Stimulated activated CD4-positive, alpha-beta T cell treated with anti-CD3 and anti-CD28 coated beads, Interleukin-4, amount 100 ng/mL, for 4 hours (primary cell): ENCODE measurements around the gene P2RX3.
"Not testable (repeated sequence)": the region's sequence is repeated elsewhere in the genome, so short reads cannot be mapped to it uniquely, and the experiment has no call there.

Experiments used
- DNase-seq, 2 experiments: peaks; one replicate each; pipeline ENCODE4 v3.0.0-alpha.2; 2020

P2RX3 gene

DNA sequence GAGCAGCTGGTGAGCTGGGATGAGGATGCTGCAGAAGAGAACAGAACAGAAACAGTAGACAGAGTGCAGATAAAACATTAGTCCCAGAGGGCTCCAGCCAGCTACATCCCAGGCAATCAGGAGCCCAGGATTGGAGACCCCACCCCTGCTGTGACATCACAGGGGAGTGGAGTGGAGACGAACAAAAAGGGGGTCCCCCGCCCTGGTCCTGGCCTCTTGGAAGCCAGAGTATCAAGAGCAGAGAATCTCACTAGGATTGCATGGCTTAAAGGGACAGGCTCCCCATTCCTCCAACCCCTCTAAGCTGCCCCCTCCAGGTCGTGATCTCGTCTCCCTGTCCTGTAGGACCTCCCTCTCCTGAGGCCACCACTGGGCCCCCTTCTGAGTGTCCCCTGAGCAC lies at the start of gene P2RX3:
Gene P2RX3 (plus strand): TSS at position 211 of the 400 bp plus-strand sequence. CDS start 199 bp downstream, outside the sequence.
- no peak for DNase-seq

DNA sequence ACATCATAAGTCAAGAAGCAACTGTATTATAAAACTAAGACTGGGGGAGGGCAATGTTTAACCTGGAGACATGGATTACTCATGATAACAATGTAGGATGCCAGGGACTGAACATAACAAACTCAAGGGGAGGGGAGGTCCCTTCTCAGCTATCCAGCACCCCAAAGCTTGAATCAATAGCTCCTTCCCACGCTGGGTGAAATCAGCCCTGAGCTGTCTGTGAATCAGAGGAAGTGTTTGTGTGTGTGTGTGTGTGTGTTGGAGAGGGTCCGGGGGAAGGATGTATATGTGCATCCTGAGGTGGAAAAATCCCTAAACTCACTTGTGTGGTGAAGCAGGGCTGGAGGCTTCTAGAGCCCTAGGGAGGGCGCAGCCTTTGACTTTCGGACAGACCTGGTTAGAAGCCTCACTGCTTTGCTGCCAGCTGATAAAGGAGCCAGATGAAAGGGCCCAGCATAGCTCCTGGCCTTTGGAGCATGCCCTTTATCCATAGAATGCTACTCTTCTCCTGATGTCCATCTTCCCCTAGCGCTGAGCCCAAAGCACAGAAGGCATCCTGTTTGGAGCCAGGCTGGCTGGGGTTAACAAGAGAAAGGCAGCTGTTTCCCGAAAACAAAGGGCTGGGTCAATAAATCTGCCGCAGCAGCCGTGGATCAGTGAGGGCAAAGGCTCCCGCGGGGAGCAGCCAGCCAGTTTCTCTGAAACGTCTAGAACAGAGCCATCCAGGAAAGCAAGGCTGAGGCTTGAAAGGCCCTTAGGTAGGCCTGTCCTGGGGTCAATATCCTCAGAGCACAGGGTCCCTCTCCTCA lies 49.2 kb upstream of the P2RX3 start:
- no peak for DNase-seq

DNA sequence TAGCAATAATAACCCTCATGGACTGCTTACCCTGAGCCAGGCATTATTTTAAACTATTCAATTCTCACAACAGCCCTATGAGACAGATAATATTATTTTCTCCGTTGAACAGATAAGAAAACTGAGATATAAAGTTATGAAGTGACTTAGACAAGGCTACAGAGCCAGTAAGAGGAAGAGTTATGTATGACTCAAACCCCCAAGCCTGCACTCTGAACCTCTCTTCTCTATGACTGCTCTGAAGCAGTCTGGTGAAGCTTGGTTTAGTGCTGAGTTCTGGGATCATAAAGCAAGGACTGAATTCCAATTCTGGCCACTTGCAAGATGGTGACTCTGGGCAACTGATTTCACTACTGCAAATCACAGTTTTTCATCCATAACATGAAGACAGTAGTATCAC lies 47.9 kb upstream of the P2RX3 start:
- no peak for DNase-seq

DNA sequence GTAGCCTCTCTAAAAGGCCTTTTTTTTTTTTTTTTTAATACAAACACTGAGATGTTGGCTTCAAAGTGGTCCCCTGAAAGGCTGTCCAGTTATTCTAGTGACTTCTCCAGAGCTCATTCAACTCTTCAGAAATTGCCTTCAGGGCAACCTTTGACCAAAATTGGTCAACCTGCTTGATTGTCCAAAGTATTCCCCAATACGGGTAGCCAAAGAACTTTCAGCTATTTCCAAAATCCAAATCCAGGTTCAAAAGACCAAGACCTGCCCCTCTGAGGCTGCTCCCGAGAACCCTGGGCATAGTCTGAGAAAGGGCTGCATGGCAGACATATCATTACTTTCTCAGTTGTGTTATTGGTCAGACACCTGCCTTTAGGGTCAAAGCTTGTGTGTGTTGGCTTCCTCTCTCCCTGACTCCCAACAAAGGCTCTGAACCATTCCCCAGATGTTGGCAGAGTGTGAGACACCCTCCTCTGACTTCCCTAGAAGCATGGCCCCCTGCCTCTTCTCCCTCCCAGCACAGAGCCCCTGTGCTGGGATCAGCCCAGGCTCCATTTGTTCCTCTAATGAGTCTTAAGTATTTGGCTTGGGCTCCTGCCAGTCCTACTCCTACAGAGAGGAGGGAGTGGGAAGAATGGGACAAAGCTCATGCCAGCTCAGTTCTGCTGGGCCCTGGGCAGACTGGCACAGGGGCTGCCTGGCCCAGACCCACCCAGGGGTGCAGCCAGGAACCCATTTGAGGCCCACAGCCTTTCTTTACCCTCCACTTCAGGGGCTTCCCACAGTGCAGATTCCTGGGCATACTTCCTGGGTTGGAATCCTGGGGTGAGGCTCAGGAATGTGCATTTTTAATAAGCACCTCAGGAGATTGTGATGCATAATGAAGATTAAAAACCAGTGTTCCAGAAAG lies 43.7 kb upstream of the P2RX3 start:
- no peak for DNase-seq

DNA sequence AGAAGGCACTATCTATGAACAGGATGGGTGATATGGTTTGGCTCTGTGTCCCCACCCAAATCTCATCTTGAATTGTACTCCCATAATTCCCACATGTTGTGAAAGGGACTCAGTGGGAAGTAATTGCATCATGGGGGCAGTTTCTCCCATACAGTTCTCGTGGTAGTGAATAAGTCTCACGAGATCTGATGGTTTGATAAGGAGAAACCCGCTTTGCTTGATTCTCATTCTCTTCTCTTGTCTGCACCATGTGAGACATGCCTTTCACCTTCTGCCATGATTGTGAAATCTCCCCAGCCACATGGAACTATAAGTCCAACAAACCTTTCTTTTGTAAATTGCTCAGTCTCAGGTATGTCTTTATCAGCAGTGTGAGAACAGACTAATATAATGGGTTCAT lies 41.9 kb upstream of the P2RX3 start:
- not testable (repeated sequence) for DNase-seq

DNA sequence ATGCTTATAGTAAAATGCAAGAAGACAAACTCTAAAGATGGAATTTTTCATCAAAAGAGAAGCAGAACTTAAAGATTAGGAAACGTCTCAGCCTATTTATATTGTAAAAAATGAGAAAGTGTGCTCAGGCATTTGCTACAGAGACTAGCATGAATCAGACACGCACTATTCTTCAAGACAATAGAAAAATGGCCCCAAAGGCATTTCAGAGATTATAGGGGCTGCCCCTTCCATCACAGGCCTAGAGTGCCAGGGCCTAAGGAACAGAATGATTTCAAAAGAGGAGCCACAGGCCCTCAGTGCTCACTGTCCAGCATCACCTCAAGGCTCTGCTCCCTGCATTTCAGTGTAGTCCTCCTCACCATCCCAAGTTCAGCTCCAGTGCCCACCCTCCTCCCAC lies 40.9 kb upstream of the P2RX3 start:
- no peak for DNase-seq

DNA sequence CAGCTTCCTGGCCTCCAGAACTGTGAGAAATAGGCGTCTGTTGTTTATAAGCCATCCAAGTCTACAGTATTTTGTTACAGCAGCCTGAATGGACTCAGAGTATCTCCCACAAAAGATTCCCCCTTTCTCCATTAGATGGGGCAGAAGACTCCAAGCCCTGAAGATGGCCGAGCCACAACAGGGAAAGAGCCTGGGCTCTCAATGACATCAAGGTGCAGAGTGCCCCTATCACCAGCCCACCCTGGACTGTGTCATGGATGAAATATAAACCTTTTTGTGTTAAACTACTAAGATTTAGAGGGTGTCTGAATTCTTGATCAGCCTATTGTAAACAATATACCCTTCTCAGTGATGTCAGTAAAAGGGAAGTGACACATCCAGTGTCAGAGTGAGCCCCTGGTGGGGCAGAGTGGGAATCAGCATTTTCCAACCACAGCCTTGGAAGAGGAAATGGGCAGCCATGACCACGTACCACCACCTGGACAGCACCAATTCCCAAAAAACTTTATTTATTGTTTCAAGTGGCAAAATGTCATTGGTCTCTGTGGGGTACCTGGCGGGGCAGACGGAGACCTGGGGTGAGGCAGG lies 38.9 kb upstream of the P2RX3 start:
- DNase-seq: no peak

DNA sequence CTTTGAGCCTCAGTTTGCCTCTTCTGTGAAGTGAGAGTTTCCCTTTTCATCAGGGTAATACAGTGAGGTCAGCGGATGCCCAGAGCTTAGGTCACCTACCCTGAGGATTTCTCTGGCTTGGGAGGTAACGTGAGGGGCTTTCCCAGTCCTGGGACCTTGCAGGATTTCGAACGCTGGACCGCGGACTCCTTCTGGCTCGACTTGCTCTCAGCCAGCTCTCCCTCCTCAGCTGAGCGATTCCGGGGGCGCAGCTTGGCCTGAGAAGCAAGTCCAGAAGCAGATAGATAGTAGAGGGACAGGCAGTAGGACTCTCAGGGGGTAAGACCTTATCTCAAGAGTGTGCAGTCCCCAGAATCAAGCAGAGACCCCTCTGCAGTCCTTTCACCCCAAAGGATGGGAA lies 37.4 kb upstream of the P2RX3 start:
- DNase-seq: no peak

DNA sequence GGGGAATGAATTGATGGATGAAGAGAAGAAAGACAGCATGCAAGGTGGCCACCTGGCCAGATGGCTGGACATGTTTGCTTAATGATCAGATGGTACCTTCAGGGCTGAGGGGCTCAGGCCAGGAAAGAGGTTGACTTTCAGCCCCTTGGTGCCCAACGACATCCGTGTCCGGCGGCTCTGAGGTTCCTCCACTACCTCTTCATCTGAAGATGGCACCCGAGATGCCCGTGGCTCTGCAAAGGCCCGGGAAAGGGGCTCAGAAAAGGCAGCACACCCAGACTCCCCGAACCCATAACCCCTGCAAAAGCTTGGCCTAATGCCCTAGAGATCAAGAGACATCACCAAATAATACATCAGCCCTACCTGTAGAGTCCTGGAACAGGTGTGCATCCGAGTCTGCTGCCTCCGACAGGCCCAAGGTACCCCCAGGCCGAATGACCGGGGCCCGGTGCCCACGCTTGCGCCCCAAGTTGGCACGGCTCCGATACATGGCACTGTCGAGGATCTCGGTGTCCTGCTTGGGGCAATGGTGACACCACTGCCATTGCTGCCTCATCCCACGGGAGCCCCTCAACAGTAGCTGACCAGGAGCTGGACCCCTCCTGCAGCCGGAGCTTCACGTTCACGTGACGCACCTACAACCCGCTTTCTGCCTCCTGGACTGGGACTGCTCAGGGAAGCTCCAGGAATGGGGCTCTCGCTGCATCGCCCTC lies 36.3 kb upstream of the P2RX3 start:
- no peak for DNase-seq

DNA sequence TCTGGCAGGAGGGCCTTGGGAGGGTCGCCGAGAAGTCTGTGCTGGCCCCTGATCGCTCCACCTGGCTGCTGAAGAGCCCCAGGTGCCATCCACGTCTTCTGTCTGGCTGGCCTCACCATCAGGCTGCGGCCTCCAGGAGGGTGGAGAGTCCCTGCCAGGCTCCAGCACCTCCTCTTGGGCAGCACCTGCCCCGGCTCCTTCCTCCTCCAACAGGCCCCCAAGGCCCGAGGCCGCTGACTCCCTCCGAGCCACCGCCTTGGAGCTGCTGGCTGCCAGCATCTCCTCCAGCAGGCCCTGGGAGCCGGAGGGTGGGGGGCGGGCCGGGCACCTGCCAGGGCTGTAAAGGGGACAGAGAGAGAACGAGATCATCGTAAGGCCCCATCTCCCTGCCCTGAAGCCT lies 35.7 kb upstream of the P2RX3 start:
- DNase-seq: no peak

DNA sequence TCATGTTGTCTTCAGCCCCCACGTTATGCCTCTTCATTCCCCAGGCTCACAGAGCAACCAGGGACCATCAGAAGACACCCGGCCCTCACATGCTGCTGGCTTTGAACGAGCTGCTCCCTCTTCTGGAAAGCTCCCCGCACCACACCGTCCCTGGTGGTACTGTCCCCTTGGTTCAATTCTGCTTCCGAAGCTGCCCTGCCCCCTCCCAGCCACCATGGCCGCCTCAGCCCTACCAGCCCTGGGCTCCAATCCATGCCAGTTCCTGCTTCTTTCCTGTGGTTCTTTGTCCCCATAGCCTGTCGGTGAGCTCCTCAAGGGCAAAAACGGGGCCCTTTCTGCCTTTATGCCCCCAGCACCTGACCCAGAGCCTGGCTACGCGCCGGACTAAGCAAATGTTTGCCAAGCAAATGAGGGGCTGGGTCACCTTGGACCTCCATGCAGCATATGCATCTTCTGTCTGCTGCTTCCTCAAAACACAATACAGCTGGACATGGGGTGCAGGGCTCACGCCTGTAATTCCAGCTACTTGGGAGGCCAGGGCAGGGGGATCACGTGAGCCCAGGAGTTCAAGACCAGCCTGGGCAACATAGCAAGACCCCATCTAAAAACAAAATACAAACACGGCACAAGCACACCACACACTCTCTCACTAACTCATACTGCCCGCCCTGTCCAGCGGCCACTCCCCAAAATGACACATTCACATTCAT lies 34.7 kb upstream of the P2RX3 start:
- DNase-seq: no peak

DNA sequence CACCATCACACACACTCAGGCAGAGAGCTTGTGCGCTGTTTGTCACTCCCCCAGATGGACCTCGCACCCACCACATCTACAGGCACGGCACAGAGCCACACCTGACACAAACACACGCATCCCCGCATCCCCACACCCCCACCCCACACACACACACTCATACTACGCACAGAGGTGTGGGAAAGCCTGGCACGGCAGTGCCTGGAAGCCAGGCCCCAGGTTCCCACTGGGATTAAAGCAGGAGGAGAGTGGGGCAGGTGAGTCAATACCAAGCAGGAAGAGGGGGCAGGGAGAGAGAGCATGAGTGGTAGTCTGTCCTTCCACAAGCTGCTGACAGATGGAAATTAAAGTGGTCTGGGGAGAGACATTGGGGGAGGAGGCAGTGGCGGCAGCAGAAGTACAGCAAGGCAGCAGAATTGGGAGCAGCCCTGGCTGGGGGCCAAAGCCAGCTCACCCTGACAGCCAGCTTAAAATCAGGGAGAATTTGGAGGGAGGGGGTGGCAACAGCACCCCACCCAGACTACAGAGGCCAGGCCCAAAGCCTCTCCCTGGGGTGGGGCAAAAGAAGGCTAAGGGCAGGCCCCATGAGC lies 34.1 kb upstream of the P2RX3 start:
- DNase-seq: no peak

DNA sequence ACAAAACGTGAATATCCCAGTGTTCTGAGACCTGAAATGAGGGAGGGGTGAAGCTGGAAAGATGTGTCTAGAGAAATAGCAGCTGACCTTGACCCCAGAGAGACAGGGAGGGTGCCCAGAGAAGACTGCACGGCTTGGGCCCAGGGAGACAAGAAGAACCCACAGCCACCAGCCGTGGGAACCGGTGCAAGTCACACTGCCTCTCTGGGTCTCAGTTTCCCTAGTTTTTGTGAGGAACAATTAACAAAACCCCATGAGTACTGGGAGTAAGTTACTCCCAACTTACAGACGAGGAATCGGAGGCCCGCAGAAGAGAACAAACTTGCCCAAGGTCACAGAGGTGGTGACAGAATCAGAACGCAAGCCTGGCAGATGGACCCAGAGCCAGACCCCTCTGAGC lies 32.6 kb upstream of the P2RX3 start:
- no peak for DNase-seq

DNA sequence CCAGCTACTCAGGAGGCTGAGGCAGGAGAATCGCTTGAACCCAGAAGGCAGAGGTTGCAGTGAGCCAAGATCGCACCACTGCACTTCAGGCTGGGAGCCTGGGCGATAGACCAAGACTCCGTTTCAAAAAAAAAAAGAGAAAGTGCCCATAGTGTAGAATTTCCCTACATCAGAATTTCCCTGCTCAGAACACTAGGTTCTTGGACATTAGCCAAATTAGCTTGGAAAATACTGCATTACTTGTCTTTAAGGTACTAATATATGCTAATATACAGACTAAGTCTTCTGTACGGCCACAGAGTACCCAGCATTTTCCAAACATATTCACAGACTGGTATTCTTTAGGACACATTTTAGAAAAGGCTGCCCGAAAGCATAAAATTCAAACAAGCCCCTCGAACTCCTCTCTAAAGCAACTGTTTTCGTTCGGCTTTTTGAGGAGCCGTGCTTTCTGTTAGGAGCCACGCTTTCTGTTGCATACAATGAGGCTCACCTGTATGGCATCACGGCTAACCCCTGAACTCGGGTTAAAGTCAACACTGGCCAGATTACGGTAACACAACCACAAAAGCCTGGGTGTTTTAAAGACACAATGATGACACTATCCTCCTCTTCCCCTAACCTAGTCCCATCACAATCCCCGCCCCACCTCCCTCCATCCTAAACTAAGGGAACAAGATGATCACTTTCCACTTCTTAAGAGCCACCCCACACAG lies 31.8 kb upstream of the P2RX3 start:
- no peak for DNase-seq

DNA sequence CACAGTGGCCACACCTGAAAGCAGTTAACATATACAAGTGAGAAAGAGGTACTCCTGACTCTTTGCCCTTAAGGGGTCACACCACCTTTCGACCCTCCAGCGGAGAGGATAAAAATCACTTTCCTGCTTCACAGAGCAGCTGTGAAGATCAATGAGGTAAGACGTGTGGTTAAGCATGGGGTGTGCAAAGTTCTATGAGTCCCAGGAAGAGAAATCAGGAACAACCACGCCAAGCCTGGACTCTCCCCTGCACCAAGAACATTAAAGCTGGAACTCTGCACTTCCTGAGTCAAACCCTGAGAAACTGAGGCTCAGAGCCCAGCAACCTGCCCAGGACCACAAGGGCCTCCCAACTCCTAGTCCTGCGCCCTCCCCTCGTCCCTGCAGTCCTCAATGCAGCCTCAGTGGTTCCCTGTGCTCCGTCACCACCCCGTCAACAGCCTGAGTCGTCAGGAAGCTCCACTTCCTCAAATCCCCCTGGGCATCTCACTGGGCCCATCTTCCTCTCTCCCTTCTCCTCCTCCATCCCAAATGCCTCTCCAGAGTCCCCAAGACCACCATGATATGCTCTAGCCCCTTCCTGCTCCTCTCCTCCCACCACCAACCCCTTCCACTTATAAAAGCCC lies 31.1 kb upstream of the P2RX3 start:
- no peak for DNase-seq

DNA sequence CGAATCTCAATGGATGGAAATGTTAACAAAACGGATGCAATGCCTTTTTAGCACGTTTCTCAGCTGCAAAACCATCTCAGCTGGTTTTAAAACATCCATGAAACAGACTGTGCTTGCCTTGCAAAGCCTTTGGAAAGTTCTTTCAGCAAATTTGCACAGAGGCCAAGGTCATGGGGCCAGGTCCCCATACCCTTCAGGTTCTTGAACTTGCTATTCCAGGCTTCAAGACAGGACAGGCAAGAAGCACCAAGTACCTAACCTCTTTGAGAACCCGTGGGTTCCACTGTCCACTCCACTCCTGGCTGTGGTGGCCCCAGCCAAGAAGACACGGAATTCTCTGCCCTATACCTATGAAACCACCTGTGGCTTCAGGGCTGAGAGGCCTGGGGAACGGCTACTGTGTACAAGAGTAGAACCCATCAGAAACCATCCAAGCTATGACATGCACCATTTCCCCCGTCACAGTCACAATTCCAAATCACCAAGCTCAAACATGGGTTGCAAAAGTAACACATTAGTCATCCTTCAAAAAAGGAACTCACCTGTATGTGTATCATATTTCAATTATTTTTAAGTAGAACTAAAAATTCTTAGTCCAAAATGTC lies 30.4 kb upstream of the P2RX3 start:
- no peak for DNase-seq

DNA sequence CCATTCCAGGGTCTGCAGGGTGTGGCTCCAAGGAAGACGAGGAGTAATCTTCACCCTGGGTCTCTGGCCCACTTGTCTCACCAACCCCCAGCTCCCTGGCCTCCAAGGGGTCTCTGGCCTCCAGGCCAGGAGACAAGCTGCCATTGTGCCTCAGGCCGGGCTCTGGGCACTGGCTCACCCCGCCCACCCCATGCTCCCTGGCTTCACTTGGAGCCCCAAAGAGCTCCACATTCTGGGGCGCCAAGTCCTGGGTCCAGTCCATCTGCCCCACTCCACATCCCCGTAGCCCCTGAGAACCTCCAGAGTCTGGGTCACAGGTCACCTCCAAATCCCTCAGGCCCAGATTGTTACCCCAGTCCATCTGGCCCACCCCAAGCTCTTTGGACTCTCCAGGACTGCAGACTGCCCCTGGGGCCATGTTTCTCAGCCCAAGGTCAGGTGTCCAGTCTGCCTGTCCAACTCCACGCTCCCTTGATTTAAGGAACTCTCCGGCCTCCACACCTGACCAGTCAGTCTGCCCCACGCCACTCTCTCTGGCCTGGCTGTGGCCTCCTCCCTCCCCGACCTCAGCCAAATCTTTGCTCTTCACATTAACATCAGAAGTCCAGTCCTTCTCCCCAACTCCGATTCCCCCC lies 29.6 kb upstream of the P2RX3 start:
- DNase-seq: no peak

DNA sequence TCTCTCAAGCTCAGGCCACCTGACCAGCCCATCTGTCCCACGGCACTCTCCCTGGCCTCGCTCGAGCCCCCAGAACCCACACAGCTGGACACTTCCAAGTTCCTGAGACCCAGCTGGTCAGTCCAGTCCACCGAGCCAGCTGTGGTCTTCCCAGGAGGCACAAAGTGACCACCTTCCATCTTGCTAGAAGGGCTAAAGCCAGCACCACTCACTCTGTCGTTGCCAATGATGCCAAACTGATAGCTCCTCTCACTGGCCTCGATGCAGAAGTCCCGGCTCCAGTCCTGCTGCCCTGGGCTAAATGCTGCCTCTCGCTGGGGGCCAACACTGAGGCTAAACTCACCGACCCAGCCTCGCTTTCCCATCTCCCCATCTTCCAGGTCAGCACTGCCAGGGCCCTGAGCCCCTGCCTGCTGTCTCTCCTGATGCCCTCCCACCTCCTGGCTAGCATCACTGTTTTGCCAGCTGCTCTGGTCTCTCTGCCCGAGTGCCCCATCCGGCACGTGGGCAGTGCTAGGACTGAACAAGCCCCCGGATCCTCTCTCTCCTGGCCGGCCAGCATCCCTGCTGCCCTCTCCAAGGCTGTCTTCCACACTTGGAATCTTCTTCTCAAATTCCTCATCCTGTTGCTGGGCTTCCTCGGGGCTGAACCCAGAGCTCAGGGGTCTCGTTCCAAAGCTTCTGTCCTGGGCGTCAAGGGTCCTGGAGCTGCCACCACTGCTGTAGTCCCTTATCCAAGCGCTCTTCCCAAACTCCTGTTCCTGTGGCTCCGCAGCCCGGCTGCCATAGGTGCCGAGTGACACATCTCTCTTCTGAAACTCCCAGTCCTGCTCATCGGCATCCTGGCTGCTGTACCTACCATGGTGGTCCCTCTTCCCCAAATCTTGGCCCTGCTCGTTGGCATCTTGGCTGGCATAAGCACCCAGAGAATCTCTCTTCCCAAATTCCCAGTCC lies 28.8 kb upstream of the P2RX3 start:
- DNase-seq: no peak

DNA sequence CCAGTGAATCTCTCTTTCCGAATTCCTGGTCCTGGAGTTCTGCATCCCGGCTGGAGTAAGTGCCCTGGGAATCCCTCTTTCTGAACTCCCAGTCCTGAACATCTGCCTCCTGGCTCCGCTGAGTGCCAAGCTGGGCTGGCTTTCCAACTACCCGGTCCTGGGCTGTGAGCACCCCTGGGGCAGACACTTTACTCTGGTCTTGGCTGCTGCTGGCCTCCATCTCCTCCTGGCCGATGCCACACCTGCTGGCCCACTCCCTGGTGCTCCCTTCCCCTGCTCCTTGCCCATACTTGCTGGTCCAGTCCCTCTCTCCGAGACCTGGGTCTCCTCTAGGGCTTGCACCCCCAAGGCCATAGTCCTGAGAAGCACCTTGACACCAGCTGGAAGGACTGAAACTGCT lies 28.1 kb upstream of the P2RX3 start:
- DNase-seq: no peak
